HCT116 (cell line): Measurements from ENCODE around the gene TMEM109.

Source experiments
- ATF3 ChIP-seq: IDR thresholded peaks from 2 replicates; pipeline ENCODE4 v1.6.1; 2012
- CTCF ChIP-seq, 3 experiments: fragments of 200-600 bp in 1 of 3; sonication (generic) in 1 of 3; IDR thresholded peaks in 2 of 3; conservative IDR thresholded peaks in 1 of 3; 2 replicates each; pipeline ENCODE4 v1.5.1; 2012 to 2017; ENCODE audit warnings: low read depth in 2 of 3, low read length in 2 of 3, antibody characterized with exemption in 1 of 3, borderline replicate concordance in 1 of 3, control low read depth in 1 of 3, mild to moderate bottlenecking in 1 of 3, mixed read lengths in 1 of 3, mixed run types in 1 of 3, moderate library complexity in 1 of 3; ENCODE audit not compliant: insufficient read depth in 1 of 3
- EGR1 ChIP-seq: IDR thresholded peaks from 2 replicates; pipeline ENCODE4 v1.6.1; 2012; ENCODE audit warnings: low read depth
- EZH2 ChIP-seq: fragments of 200-600 bp; sonication (generic); IDR thresholded peaks from 2 replicates; pipeline ENCODE4 v1.6.1; 2017; ENCODE audit warnings: antibody characterized with exemption, mixed run types
- EZH2phosphoT487 ChIP-seq: fragments of 200-600 bp; IDR thresholded peaks from 2 replicates; pipeline ENCODE4 v1.6.1; 2018; ENCODE audit warnings: antibody characterized with exemption, borderline replicate concordance
- MAX ChIP-seq: IDR thresholded peaks from 2 replicates; pipeline ENCODE4 v1.6.1; 2012
- POLR2A ChIP-seq: IDR thresholded peaks from 2 replicates; pipeline ENCODE4 v1.7.0; 2011; ENCODE audit warnings: borderline replicate concordance; ENCODE audit not compliant: insufficient read depth, insufficient read length; ENCODE audit errors: extremely low read depth
- POLR2AphosphoS5 ChIP-seq: IDR thresholded peaks from 2 replicates; pipeline ENCODE4 v1.6.1; 2011; ENCODE audit warnings: mild to moderate bottlenecking, low read depth, low read length, moderate library complexity
- REST ChIP-seq: IDR thresholded peaks from 2 replicates; pipeline ENCODE4 v1.6.1; 2012; ENCODE audit warnings: low read depth
- SP1 ChIP-seq: IDR thresholded peaks from 2 replicates; pipeline ENCODE4 v1.6.1; 2012; ENCODE audit warnings: low read depth
- SRF ChIP-seq: IDR thresholded peaks from 2 replicates; pipeline ENCODE4 v1.6.1; 2012; ENCODE audit warnings: low read depth
- TCF7L2 ChIP-seq: IDR thresholded peaks from 2 replicates; pipeline ENCODE4 v1.7.0; 2011; ENCODE audit warnings: borderline replicate concordance, inconsistent platforms; ENCODE audit not compliant: insufficient read depth, insufficient read length; ENCODE audit errors: extremely low read depth
- ZBTB33 ChIP-seq: IDR thresholded peaks from 2 replicates; pipeline ENCODE4 v1.6.1; 2011; ENCODE audit warnings: mild to moderate bottlenecking, low read length, moderate library complexity; ENCODE audit not compliant: insufficient replicate concordance; ENCODE audit errors: extremely low read depth
- ZNF274 ChIP-seq: fragments of 200-500 bp; sonication (Bioruptor generic); IDR thresholded peaks from 2 replicates; pipeline ENCODE4 v1.6.1; 2014; ENCODE audit warnings: mild to moderate bottlenecking, low read depth, low read length, inconsistent platforms

DNA sequence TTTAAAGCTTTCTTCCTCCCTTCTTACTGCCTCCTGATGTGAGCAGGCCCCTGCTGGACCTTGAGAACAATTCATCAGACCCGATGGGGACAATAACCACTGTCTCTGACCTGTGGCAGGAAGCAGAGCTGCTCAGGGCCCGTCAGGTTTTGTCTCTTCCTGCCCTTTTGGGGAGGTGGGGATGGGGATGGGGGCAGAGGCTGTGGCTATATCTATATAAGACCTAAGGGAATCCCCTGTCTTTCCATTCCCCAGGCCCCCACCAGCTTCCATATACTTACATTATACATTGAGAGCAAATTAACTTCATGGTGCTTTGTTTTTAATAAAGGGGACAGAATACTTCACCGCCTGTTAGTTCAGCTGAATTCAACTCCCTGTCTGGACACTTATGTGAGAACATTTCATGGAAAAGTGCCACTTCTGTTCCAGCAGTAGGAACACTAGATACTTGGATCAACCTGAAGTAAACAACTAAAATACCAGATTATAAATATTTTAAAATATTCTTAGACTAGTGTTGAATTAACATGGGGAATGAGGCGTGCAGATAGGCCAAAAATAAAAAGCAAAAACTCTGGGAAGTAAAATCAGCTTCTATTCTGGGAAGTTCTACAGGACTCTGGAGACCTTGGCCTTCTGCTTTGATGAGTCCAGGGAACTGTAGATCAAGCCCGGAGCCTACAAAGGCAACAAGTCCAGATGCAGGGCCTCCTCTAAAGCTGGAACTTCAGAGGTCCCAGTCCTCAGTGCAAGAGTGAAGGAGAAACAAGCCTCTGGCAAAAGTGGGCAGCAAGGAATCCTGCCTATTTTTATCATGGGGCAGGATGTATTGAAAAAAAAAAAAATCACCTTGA is 35.5 kb upstream of the TMEM109 start:
- no peak for TF ChIP-seq POLR2AphosphoS5
- no peak for TF ChIP-seq REST
- no peak for TF ChIP-seq CTCF (IDR thresholded peaks at IDR 0.05 in 2 of 3, conservative IDR thresholded peaks at IDR 0.05 in 1 of 3; ENCODE audit: borderline replicate concordance in 1 of 3, insufficient read depth in 1 of 3, low read depth in 2 of 3, low read length in 2 of 3)
- TF ChIP-seq EZH2 = no peak
- TF ChIP-seq SP1 = no peak
- no peak for TF ChIP-seq TCF7L2
- no peak for TF ChIP-seq EZH2phosphoT487
- no peak for TF ChIP-seq POLR2A
- TF ChIP-seq ZBTB33 = no peak
- TF ChIP-seq SRF = no peak
- no peak for TF ChIP-seq ZNF274
- no peak for TF ChIP-seq EGR1
- TF ChIP-seq ATF3 = no peak
- no peak for TF ChIP-seq MAX
